ENCODE data around the gene DNAH2. TPM values are rescaled to one million over a fixed set of nuclear protein-coding genes. Genes with fewer than 3 reads are reported as not detected.

Gene DNAH2
- total and polyA plus RNA-seq, 9 of the 15 experiments (the other 6 are each of a cell fraction or from before 2014, with no cell fraction given), result 0.03 TPM; not detected in 8

GRCh38 chr17:7687908-7688807, 29.4 kb upstream of the DNAH2 start, which contains the start of gene WRAP53 (continued):
- TF ChIP-seq NFRKB (IDR thresholded peaks at IDR 0.05; ENCODE audit: low read depth), result no peak
- 0 out of 2 replicates have a peak, but pooled peaks have one; percentile 22 for TF ChIP-seq DMBX1 (CRISPR knock-in tag; IDR thresholded peaks at IDR 0.05; ENCODE audit: borderline replicate concordance)
- TF ChIP-seq, protein P1, sequence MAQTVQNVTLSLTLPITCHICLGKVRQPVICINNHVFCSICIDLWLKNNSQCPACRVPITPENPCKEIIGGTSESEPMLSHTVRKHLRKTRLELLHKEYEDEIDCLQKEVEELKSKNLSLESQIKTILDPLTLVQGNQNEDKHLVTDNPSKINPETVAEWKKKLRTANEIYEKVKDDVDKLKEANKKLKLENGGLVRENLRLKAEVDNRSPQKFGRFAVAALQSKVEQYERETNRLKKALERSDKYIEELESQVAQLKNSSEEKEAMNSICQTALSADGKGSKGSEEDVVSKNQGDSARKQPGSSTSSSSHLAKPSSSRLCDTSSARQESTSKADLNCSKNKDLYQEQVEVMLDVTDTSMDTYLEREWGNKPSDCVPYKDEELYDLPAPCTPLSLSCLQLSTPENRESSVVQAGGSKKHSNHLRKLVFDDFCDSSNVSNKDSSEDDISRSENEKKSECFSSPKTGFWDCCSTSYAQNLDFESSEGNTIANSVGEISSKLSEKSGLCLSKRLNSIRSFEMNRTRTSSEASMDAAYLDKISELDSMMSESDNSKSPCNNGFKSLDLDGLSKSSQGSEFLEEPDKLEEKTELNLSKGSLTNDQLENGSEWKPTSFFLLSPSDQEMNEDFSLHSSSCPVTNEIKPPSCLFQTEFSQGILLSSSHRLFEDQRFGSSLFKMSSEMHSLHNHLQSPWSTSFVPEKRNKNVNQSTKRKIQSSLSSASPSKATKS (CRISPR knock-in tag; IDR thresholded peaks at IDR 0.05), result no peak
- TF ChIP-seq, protein P2, sequence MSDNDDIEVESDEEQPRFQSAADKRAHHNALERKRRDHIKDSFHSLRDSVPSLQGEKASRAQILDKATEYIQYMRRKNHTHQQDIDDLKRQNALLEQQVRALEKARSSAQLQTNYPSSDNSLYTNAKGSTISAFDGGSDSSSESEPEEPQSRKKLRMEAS (CRISPR knock-in tag; IDR thresholded peaks at IDR 0.05), result no peak
- TF ChIP-seq GATAD2B (IDR thresholded peaks at IDR 0.05; ENCODE audit: borderline replicate concordance), result no peak
- TF ChIP-seq ZNF586 (CRISPR knock-in tag; conservative IDR thresholded peaks at IDR 0.05), result no peak
- no peak for TF ChIP-seq GTF2B (IDR thresholded peaks at IDR 0.05; ENCODE audit: extremely low read depth, insufficient read length)
- 0 out of 2 replicates have a peak, but pooled peaks have one; percentile 25 for TF ChIP-seq TCF7L2 (IDR thresholded peaks at IDR 0.05; ENCODE audit: low read depth, low read length)
- TF ChIP-seq ZNF347 (CRISPR knock-in tag; IDR thresholded peaks at IDR 0.05; ENCODE audit: low read depth), result no peak
- no peak for TF ChIP-seq RAD51 (IDR thresholded peaks at IDR 0.05; ENCODE audit: borderline replicate concordance, low read depth)
- TF ChIP-seq, protein P3, sequence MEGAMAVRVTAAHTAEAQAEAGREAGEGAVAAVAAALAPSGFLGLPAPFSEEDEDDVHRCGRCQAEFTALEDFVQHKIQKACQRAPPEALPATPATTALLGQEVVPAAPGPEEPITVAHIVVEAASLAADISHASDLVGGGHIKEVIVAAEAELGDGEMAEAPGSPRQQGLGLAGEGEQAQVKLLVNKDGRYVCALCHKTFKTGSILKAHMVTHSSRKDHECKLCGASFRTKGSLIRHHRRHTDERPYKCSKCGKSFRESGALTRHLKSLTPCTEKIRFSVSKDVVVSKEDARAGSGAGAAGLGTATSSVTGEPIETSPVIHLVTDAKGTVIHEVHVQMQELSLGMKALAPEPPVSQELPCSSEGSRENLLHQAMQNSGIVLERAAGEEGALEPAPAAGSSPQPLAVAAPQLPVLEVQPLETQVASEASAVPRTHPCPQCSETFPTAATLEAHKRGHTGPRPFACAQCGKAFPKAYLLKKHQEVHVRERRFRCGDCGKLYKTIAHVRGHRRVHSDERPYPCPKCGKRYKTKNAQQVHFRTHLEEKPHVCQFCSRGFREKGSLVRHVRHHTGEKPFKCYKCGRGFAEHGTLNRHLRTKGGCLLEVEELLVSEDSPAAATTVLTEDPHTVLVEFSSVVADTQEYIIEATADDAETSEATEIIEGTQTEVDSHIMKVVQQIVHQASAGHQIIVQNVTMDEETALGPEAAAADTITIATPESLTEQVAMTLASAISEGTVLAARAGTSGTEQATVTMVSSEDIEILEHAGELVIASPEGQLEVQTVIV (CRISPR knock-in tag; IDR thresholded peaks at IDR 0.05; ENCODE audit: borderline replicate concordance), result no peak
- no peak for TF ChIP-seq KLF6 (CRISPR knock-in tag; IDR thresholded peaks at IDR 0.05; ENCODE audit: borderline replicate concordance)
- no peak for TF ChIP-seq ETV1 (tag; conservative IDR thresholded peaks at IDR 0.05; ENCODE audit: low read depth)
- TF ChIP-seq SMAD4 (CRISPR knock-in tag; conservative IDR thresholded peaks at IDR 0.05), result no peak
- no peak for TF ChIP-seq PHB (CRISPR knock-in tag; IDR thresholded peaks at IDR 0.05)
- TF ChIP-seq, protein P4, sequence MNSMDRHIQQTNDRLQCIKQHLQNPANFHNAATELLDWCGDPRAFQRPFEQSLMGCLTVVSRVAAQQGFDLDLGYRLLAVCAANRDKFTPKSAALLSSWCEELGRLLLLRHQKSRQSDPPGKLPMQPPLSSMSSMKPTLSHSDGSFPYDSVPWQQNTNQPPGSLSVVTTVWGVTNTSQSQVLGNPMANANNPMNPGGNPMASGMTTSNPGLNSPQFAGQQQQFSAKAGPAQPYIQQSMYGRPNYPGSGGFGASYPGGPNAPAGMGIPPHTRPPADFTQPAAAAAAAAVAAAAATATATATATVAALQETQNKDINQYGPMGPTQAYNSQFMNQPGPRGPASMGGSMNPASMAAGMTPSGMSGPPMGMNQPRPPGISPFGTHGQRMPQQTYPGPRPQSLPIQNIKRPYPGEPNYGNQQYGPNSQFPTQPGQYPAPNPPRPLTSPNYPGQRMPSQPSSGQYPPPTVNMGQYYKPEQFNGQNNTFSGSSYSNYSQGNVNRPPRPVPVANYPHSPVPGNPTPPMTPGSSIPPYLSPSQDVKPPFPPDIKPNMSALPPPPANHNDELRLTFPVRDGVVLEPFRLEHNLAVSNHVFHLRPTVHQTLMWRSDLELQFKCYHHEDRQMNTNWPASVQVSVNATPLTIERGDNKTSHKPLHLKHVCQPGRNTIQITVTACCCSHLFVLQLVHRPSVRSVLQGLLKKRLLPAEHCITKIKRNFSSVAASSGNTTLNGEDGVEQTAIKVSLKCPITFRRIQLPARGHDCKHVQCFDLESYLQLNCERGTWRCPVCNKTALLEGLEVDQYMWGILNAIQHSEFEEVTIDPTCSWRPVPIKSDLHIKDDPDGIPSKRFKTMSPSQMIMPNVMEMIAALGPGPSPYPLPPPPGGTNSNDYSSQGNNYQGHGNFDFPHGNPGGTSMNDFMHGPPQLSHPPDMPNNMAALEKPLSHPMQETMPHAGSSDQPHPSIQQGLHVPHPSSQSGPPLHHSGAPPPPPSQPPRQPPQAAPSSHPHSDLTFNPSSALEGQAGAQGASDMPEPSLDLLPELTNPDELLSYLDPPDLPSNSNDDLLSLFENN (IDR thresholded peaks at IDR 0.05; ENCODE audit: low read depth in 2 of 2, low read length in 2 of 2), result no peak

Data from K562 (cell line).